ENCODE results near the gene ESYT1. TPM values are rescaled to one million over a fixed set of nuclear protein-coding genes. Genes with fewer than 3 reads are reported as not detected.
"Not testable (repeated sequence)": the region's sequence is repeated elsewhere in the genome, so short reads cannot be mapped to it uniquely, and the experiment has no call there.

ESYT1 gene
- total RNA-seq, 8 experiments from 2014 or later: 13.4 to 54.6 (median 44.2) TPM

DNA sequence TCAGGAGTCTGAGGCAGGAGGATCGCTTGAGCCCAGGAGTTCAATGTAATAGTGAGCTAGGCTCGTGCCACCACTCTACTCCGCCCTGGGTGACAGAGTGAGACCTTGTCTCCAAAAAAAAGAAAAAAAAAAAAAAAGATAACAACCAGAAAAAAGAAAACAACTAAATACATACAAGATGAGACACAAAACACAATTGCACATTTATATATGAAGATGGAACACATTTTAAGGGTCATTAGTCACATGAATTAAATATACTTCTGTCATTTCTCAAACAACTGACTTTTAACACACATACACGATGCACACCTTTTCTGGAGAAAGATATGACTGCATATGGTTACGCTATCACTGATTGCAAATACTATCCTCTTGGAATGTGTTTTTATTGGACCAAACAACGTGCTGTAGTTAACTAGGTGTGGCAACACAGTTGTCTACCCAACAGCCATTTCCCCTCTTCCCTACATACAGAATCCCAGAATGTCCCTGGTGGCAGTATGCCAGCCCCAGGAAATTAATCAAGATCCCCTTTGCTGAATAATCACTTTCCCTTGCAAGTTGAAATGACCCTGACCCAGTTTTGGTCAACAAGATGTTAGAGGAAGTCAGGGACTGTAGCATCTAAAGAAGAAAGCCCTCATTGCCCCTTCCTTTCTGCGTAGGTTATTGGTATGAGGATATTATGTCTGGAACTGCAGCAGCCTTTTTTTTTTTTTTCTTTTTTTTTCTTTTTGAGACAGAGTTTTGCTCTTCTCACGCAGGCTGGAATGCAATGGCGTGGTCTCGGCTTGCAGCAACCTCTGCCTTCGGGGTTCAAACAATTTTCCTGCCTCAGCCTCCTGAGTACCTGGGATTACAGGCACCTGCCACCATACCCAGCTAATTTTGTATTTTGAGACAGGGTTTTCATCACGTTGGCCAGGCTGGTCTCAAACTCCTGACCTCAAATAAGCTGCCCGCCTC is 18.7 kb downstream of the ESYT1 start:
- Histone ChIP-seq H3K27ac (no peak overlapping the region), H3K4me1 (replicated peaks in 1 of 2) (peaks cover 3 to 7% of the 10 kb centered on the region in 2 donors), H3K4me3 (no peak overlapping the region)
- in situ Hi-C loops (cut with MboI; ENCODE audit: low pct_unique_long_range_greater_than_20kb in 2 of 9, low sequenced_read_pairs in 9 of 9, unreplicated experiment in 9 of 9): no loop called here
- ATAC-seq (replicated peaks in 6 of 8): peak in 2 of 8 experiments; percentile 8 to 37
- 58 to 100% (median 90%) methylated on average over 3 to 12 of the region's 13 CpGs for WGBS, 10 experiments

GRCh38 chr12:56150563-56150962 is 22.5 kb downstream of the ESYT1 start:
- ATAC-seq (replicated peaks in 6 of 8): no peak
- Histone ChIP-seq H3K27ac (no peak overlapping the region), H3K4me1 (replicated peaks in 1 of 2) (peaks cover 11 to 15% of the 10 kb centered on the region in 2 donors), H3K4me3 (no peak overlapping the region)
- in situ Hi-C loops (cut with MboI; ENCODE audit: low pct_unique_long_range_greater_than_20kb in 2 of 9, low sequenced_read_pairs in 9 of 9, unreplicated experiment in 9 of 9): loop anchor here in 1 of 9 experiments (25.0 kb wide), 1 partner anchor 112 kb away; the partner anchor contains the start of genes ANKRD52 and COQ10A
- 67 to 100% (median 88%) methylated on average over 1 to 3 of the region's 3 CpGs; no CpG with 5 or more reads in 1 of the 10 experiments for WGBS, 10 experiments

DNA sequence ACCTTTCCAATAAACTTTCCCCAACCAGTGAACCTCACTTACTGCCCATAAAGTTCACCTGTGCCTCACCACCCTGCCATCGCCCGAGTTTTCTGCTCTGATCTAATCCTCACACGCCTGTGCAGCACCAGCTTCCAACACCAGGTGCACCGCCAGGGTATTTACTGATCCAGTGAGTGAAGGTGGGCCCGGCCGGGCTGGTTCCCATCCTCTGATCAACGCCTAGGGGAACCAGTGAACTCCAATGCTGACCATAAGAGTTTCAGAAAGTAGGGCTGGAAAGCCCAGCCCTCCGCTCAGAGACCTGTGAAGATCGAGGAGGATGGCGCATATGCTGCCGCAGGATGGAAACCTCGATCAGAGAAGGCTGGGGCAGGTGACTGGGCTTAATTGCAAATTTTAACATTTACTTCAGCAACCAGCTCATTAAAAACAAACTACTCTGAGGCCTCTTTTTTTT is 23.6 kb downstream of the ESYT1 start:
- Histone ChIP-seq H3K27ac (peak overlapping the region; percentile 88 to 90), H3K4me1 (replicated peaks in 1 of 2) (peaks cover 11 to 15% of the 10 kb centered on the region in 2 donors), H3K4me3 (peak overlapping the region; percentile 55 to 95 (median 70))
- in situ Hi-C loops (cut with MboI; ENCODE audit: low pct_unique_long_range_greater_than_20kb in 2 of 9, low sequenced_read_pairs in 9 of 9, unreplicated experiment in 9 of 9): loop anchor here in 1 of 9 experiments (25.0 kb wide), 1 partner anchor 111 kb away; the partner anchor contains the start of genes ANKRD52 and COQ10A
- peak; percentile 31 to 58 (median 42) for ATAC-seq (replicated peaks in 6 of 8)
- 0 to 20% (median 12%) methylated on average over 1 to 11 of the region's 12 CpGs; no CpG with 5 or more reads in 4 of the 10 experiments for WGBS, 10 experiments

DNA sequence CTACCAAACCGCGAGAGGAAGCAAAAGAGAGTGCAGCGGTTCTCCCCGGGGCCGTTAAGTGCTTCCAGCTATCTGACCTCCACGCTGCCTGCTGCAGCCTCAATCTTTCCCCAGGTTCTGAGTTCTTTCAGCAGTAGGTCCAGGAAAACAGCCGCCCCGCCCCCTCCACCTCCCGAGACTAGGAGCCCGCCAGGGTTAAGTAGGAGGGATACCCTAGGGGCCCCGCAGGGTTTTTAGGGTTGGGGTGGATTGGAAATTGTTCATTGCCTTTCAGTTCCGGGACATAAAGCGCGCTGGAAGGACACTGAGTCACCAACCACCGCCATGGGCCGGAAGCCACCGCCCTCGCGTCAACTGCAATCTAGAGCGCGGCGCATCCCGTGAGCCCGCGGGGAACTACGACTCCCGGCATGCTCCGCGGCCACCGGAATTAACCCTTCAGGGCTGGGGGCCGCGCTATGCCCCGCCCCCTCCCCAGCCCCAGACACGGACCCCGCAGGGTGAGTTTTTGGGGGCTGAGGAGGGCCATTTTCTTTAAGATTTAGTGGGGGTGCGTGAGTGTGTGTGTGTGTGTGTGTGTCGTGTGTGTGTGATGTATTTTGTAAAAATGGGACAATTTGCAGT is 24.2 kb downstream of the ESYT1 start, which contains the start of gene MYL6B:
Gene MYL6B (plus strand): TSS at position 456 of the 624 bp plus-strand sequence. CDS start 1,332 bp downstream, outside the sequence.
- H3K27ac ChIP-seq: peak within 1 kb of the TSS; percentile 88 to 90
- in situ Hi-C loops (cut with MboI; ENCODE audit: low pct_unique_long_range_greater_than_20kb in 2 of 9, low sequenced_read_pairs in 9 of 9, unreplicated experiment in 9 of 9): loop anchor here in 1 of 9 experiments (25.0 kb wide), 1 partner anchor 110 kb away; the partner anchor contains the start of genes ANKRD52 and COQ10A
- 2% methylated on average over 9 to 14 of the region's 37 CpGs; no CpG with 5 or more reads in 8 of the 10 experiments for WGBS, 10 experiments
- peak within 1 kb of the TSS; percentile 55 to 95 (median 70) for H3K4me3 ChIP-seq
- peak; percentile 88 to 94 (median 92) for ATAC-seq (replicated peaks in 6 of 8)
- peaks cover 15 to 20% of the 10 kb centered on the region in 2 donors for H3K4me1 ChIP-seq (replicated peaks in 1 of 2)

GRCh38 chr12:56152756-56153677 is 24.9 kb downstream of the ESYT1 start:
- H3K4me3 ChIP-seq: peak overlapping the region; percentile 55 to 95 (median 70)
- WGBS, 10 experiments: 0 to 10% (median 0%) methylated on average over 2 to 3 of the region's 8 CpGs; no CpG with 5 or more reads in 5 of the 10 experiments
- peak overlapping the region; percentile 88 to 90 for H3K27ac ChIP-seq
- ATAC-seq (replicated peaks in 6 of 8): peak; percentile 3 to 16 (median 9)
- H3K4me1 ChIP-seq (replicated peaks in 1 of 2): peaks cover 16 to 20% of the 10 kb centered on the region in 2 donors
- in situ Hi-C loops (cut with MboI; ENCODE audit: low pct_unique_long_range_greater_than_20kb in 2 of 9, low sequenced_read_pairs in 9 of 9, unreplicated experiment in 9 of 9): loop anchor here in 1 of 9 experiments (25.0 kb wide), 1 partner anchor 109 kb away; the partner anchor contains the start of genes ANKRD52 and COQ10A

DNA sequence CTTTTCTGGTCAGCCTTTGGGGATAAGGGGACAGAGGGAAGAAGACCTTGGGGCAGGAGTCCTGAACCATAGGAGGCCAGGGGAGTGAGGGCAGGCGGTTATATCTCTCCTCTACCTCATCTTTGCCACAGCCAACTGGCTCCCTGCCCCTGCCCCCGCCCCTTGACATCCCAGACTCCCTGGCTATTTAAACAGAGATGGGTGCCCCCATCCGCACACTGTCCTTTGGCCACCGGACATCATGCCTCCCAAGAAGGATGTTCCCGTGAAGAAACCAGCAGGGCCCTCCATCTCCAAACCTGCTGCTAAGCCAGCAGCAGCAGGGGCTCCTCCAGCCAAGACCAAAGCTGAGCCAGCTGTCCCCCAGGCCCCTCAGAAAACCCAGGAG is 25.6 kb downstream of the ESYT1 start:
- Histone ChIP-seq H3K4me1 (replicated peaks in 1 of 2) (peaks cover 16 to 20% of the 10 kb centered on the region in 2 donors), H3K4me3 (peak overlapping the region in 1 of 5 donors; percentile 55), H3K27ac (no peak overlapping the region)
- in situ Hi-C loops (cut with MboI; ENCODE audit: low pct_unique_long_range_greater_than_20kb in 2 of 9, low sequenced_read_pairs in 9 of 9, unreplicated experiment in 9 of 9): loop anchor here in 1 of 9 experiments (25.0 kb wide), 1 partner anchor 109 kb away; the partner anchor contains the start of genes ANKRD52 and COQ10A
- ATAC-seq (replicated peaks in 6 of 8): no peak
- WGBS, 10 experiments: 87% methylated on average over 4 of the region's 5 CpGs; no CpG with 5 or more reads in 9 of the 10 experiments

DNA sequence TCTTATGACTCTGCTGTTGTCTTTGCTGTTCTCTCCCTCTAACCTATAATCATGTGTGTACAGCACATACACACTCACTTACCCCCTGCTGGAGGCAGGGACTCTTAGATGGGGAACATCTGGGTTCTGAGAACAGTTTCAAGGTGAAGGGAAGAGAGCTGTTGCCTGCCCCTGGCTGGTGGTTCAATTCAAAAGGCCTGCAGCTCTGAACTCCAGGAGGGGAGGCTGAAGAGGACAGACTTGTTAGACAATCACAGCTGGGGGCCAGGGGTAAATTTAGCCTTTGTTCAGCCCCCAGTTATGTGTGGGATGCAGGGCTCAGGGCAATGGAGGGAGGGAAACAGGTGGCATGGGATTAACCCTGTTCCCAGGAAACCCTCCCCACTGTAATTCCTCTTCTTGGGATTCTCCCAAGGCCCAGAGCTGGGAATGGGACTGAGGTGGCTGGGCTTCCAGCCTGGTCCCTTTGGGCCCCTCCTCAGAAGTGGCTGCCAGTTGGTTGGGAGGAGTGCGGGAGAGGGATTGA is 26.2 kb downstream of the ESYT1 start:
- ATAC-seq (replicated peaks in 6 of 8): no peak
- Histone ChIP-seq H3K4me1 (replicated peaks in 1 of 2) (peaks cover 16 to 20% of the 10 kb centered on the region in 2 donors), H3K4me3 (no peak overlapping the region), H3K27ac (no peak overlapping the region)
- in situ Hi-C loops (cut with MboI; ENCODE audit: low pct_unique_long_range_greater_than_20kb in 2 of 9, low sequenced_read_pairs in 9 of 9, unreplicated experiment in 9 of 9): loop anchor here in 1 of 9 experiments (25.0 kb wide), 1 partner anchor 108 kb away; the partner anchor contains the start of genes ANKRD52 and COQ10A
- no CpG with 5 or more reads among the region's 1 CpG for WGBS, 10 experiments

DNA sequence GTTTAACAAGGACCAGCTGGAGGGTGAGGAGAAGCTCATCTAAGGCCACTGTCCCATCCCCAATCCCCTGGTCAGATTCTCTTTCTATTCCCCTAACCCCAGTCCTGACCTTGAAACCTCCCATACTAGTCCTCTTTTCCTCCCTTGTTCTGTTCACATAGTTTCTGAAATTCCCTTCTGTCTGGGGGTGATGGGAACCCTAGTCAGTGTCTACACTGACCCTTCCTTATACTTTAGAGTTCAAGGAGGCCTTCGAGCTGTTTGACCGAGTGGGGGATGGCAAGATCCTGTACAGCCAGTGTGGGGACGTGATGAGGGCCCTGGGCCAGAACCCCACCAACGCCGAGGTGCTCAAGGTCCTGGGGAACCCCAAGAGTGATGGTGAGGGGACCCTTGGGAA is 26.8 kb downstream of the ESYT1 start:
- H3K4me1 ChIP-seq (replicated peaks in 1 of 2): peaks cover 20 to 25% of the 10 kb centered on the region in 2 donors
- ATAC-seq (replicated peaks in 6 of 8): no peak
- H3K4me3 ChIP-seq: no peak overlapping the region
- WGBS, 10 experiments: 71 to 97% (median 88%) methylated on average over 3 to 5 of the region's 5 CpGs; no CpG with 5 or more reads in 3 of the 10 experiments
- H3K27ac ChIP-seq: no peak overlapping the region
- in situ Hi-C loops (cut with MboI; ENCODE audit: low pct_unique_long_range_greater_than_20kb in 2 of 9, low sequenced_read_pairs in 9 of 9, unreplicated experiment in 9 of 9): loop anchor here in 1 of 9 experiments (25.0 kb wide), 1 partner anchor 107 kb away; the partner anchor contains the start of genes ANKRD52 and COQ10A

DNA sequence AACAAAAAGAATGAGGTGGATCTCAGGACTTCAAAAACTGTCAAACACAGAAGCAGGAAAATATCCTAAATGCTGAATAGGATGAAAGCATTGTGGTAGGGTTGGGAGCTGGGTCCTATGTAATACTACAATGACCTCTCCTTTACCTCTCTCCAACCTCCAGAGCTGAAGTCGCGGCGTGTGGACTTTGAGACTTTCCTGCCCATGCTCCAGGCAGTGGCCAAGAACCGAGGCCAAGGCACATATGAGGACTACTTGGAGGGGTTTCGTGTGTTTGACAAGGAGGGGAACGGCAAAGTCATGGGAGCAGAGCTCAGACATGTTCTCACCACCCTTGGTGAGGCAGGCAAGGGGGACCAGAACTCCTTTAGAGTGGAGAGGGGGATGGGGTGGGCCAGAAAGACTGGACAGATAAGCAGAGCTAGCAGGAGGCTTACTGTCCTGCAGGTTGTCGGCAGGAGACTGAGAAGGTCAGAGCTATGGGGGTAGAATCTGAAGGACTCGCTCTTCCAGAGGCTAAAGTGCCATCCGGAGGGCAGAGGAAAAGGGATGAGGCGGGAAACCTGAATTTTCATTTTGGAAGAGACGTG is 27.3 kb downstream of the ESYT1 start:
- WGBS, 10 experiments: 79 to 100% (median 99%) methylated on average over 2 to 5 of the region's 11 CpGs; no CpG with 5 or more reads in 4 of the 10 experiments
- no peak for ATAC-seq (replicated peaks in 6 of 8)
- Histone ChIP-seq H3K4me3 (no peak overlapping the region), H3K4me1 (replicated peaks in 1 of 2) (peaks cover 26 to 30% of the 10 kb centered on the region in 2 donors), H3K27ac (no peak overlapping the region)
- in situ Hi-C loops (cut with MboI; ENCODE audit: low pct_unique_long_range_greater_than_20kb in 2 of 9, low sequenced_read_pairs in 9 of 9, unreplicated experiment in 9 of 9): loop anchor here in 1 of 9 experiments (25.0 kb wide), 1 partner anchor 107 kb away; the partner anchor contains the start of genes ANKRD52 and COQ10A

- peaks cover 27 to 28% of the 10 kb centered on the region in 2 donors for H3K4me1 ChIP-seq (replicated peaks in 1 of 2)
Measured at GRCh38 chr12:56156464-56157200, 28.6 kb downstream of the ESYT1 start.

More at GRCh38 chr12:56156464-56157200, 28.6 kb downstream of the ESYT1 start:
- peak overlapping the region; percentile 84 to 86 for H3K27ac ChIP-seq
- in situ Hi-C loops (cut with MboI; ENCODE audit: low pct_unique_long_range_greater_than_20kb in 2 of 9, low sequenced_read_pairs in 9 of 9, unreplicated experiment in 9 of 9): loop anchor here in 1 of 9 experiments (25.0 kb wide), 1 partner anchor 106 kb away; the partner anchor contains the start of genes ANKRD52 and COQ10A
- H3K4me3 ChIP-seq: peak overlapping the region; percentile 63 to 89 (median 83)
- ATAC-seq (replicated peaks in 6 of 8): not testable (repeated sequence)
- 67 to 100% (median 92%) methylated on average over 2 to 15 of the region's 21 CpGs; no CpG with 5 or more reads in 1 of the 10 experiments for WGBS, 10 experiments
